CD4-positive, alpha-beta T cell treated with Interleukin-21 for 1 hour (primary cell): Measurements from ENCODE around the gene UCHL1.
A peak's percentile ranks its signal among the peaks of the same experiment; 100 is the strongest.
"Not testable (repeated sequence)": the region's sequence is repeated elsewhere in the genome, so short reads cannot be mapped to it uniquely, and the experiment has no call there.

Experiments
- DNase-seq: peaks from one replicate; pipeline ENCODE4 v3.0.0-alpha.2; 2020

UCHL1 gene

GRCh38 chr4:41241919-41242318, 14.8 kb upstream of the UCHL1 start:
- no peak for DNase-seq

GRCh38 chr4:41245983-41246382, 10.7 kb upstream of the UCHL1 start:
- no peak for DNase-seq

GRCh38 chr4:41256131-41256739, 493 bp upstream of the UCHL1 start:
- DNase-seq = no peak

GRCh38 chr4:41257257-41257901, 651 bp downstream of the UCHL1 start:
- DNase-seq = no peak

GRCh38 chr4:41257906-41258305, 1.2 kb downstream of the UCHL1 start:
- DNase-seq = no peak

GRCh38 chr4:41258783-41259182, 2.1 kb downstream of the UCHL1 start:
- no peak for DNase-seq

GRCh38 chr4:41260116-41260733, 3.5 kb downstream of the UCHL1 start:
- no peak for DNase-seq

GRCh38 chr4:41262198-41262597, 5.5 kb downstream of the UCHL1 start:
- DNase-seq = no peak

GRCh38 chr4:41264212-41264611, 7.5 kb downstream of the UCHL1 start:
- no peak for DNase-seq

GRCh38 chr4:41267997-41268396, 11.3 kb downstream of the UCHL1 start:
- no peak for DNase-seq

- no peak for DNase-seq
These were observed 12.2 kb downstream of the UCHL1 start for GRCh38 chr4:41268721-41269517.

GRCh38 chr4:41269682-41270081, 13.0 kb downstream of the UCHL1 start:
- no peak for DNase-seq

- not testable (repeated sequence) for DNase-seq
These were observed 19.2 kb downstream of the UCHL1 start for GRCh38 chr4:41275931-41276330.

GRCh38 chr4:41280010-41280409, 23.3 kb downstream of the UCHL1 start:
- no peak for DNase-seq

- DNase-seq = peak; percentile 55
These were observed 24.4 kb downstream of the UCHL1 start for GRCh38 chr4:41281038-41281634.

GRCh38 chr4:41282366-41282765, 25.6 kb downstream of the UCHL1 start:
- no peak for DNase-seq

GRCh38 chr4:41285202-41285863, 28.6 kb downstream of the UCHL1 start:
- no peak for DNase-seq

GRCh38 chr4:41285864-41286235, 29.1 kb downstream of the UCHL1 start:
- DNase-seq = no peak

- no peak for DNase-seq
These were observed 30.3 kb downstream of the UCHL1 start for GRCh38 chr4:41287005-41287404.

GRCh38 chr4:41287852-41288251, 31.1 kb downstream of the UCHL1 start:
- DNase-seq = no peak

- DNase-seq = no peak
These were observed 31.5 kb downstream of the UCHL1 start for GRCh38 chr4:41288254-41288653.

GRCh38 chr4:41290479-41290878, 33.8 kb downstream of the UCHL1 start:
- DNase-seq = no peak
